Activated CD8-positive, alpha-beta memory T cell treated with anti-CD3 and anti-CD28 coated beads, Interleukin-2, amount 50 U/mL, for 1 hour (primary cell): ENCODE results near the gene ATXN2L.
"Not testable (repeated sequence)": the region's sequence is repeated elsewhere in the genome, so short reads cannot be mapped to it uniquely, and the experiment has no call there.

ENCODE experiments used
- DNase-seq: peaks from one replicate; pipeline ENCODE4 v3.0.0-alpha.2; 2020; ENCODE audit errors: extremely low read depth

ATXN2L gene

DNA sequence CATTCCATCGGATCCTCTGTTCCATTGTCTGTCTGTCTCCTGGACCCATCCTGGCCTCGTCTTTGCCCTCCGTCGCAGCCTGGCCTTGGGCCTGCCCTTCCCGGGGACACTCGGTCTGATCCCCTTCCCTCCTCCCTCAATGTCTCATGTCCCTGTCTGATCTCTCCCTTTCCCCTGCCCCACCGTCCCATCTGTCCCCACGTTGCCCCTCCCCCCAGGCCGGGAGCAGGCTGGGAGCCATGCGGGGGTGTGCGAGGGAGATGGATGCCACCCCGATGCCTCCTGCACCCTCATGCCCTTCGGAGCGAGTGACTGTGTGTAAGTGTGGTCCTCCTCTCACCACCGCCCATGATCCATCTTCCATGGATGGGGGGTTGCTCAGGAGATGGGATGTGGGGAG is 50.2 kb downstream of the ATXN2L start:
- no peak for DNase-seq

DNA sequence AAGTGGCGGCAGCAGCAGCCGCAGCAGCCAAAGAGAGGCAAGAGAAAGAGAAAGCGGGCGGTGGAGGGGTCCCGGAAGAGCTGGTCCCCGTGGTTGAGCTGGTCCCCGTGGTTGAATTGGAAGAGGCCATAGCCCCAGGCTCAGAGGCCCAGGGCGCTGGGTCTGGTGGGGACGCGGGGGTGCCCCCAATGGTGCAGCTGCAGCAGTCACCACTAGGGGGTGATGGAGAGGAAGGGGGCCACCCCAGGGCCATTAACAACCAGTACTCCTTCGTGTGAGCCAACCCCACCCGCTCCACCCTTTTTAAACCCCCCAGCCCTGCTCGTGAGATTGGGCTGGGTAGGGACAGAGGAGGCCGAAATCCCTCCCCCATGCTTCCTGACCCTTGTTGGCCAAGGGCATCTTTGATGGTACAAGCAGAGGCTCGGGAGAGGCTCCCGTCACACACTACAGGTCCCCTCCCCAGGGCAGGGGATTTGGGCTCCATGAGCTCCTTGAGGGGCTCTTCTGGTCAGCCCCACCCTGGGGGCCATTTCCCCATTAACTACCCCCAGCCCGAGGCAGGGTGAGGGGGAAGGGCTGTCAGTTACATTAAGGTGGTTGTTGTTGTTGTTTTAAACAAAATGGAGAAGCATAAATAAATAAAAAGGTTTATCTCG is 50.9 kb downstream of the ATXN2L start:
- no peak for DNase-seq

DNA sequence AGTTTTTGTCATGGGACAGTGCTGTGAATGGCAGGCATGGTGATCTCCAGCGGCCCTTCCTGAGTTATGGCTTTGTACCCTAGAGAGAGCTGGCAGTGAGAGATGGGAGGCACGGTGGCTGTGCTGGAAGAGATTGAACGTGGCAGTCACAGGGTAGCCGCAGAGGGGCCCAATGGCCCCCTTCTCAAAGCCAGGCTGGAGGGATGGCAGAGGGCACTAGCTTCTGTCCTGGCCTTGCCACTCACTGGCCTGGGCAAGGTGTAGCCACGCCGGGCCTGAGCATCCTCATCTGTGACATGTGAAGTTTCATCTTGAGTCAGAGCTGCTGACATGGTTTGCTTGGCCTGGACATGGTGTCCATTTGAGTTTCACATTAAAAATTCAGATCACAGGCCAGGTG is 51.6 kb downstream of the ATXN2L start:
- no peak for DNase-seq

DNA sequence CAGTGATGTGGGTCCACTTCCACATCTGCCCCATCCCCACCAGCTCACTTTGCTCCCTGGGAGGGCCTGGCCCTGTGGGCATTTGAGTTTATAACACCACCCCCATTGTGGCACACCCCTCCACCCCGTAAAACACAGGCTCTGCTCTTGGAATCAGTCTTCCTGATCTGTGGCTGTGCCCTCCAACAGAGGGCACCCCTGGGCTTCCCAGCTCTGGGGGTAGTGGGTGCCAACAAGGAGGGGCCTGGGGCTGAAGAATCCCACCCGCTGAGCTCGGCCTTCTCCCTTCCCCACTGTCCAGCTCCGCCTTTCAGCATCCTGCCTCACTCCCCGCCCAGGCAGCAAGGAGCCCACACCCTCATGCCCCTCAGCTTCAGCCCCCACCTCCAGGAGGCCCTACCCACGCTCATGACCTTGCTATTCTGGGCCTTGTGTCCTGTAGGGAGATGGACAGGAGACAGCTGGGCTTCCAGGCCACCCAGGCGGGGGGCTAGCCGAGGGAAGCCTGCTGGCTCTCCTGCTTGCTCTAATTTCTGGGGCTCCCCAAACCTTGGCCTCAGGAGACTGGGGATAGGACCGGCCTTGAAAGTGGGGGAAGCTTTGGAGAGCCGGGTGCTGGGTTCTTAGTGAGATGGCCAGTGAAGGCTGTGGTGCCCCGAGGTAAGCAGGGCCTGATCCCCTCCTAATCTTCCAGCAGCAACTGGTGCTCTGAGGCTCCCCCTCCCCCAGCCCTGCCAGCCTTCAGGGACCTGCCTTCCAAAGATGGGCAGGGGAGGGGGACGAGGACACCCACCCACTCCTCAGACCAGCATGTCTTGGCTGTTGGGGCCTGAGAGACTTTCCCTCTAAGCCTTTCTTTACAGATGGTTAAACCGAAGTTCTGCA is 52.6 kb downstream of the ATXN2L start:
- DNase-seq: no peak

DNA sequence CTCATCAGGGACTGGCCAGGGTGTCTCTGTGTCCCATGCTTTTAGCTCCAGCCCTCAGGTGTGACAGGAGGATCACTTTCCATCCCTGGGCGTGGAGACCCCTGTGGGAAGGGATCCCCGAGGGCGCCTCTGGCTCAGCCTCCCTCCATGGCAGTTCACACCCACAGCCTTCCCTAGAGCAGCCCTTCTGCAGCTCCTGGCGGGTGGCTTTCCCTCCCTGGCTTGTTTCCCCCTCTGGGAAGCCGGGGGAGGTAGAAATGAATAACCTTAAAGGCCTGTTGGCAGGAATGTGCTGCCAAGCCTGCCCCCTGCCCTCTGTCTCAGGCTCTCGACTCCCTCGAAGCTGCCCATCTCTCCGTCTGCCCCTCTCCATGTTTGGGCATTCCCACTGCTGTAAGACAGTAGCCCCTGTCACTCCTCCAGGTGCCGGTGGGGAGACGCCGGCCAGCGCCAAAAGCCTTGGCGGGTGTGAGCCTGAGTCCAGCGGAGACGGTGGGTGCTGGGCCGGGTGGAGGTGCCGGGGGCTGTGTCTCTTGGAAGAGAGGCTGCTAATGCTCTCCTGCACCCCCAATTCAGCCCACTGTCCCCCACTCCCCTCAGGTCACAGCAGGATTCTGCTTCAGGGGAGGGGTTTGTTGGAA is 53.3 kb downstream of the ATXN2L start:
- no peak for DNase-seq

- no peak for DNase-seq
These were observed 54.3 kb downstream of the ATXN2L start for GRCh38 chr16:28876973-28877654.

DNA sequence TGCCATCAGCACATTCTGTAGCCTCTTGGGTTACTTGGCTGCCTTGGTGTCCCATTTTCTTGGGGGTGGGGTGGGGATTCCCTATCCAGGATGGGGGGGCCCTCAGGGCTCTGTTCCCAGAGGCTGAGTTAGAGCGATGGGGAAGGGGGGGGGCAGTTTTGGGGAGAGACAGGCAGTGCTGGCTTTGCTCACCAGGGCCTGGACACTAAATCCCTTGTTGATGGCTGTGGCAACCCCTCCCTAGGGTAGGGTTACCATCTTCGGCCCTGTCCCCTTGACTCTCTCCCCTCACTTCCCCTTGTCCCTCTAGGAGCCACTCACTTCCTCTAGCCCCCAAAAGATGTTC is 54.8 kb downstream of the ATXN2L start:
- no peak for DNase-seq

- no peak for DNase-seq
These were observed 55.5 kb downstream of the ATXN2L start, which contains the start of gene ATP2A1 for GRCh38 chr16:28878083-28878926. Gene ATP2A1 (plus strand): TSS chr16:28878488. CDS start chr16:28878672, 184 bp downstream.

GRCh38 chr16:28879261-28879840 is 56.6 kb downstream of the ATXN2L start:
- DNase-seq: no peak

DNA sequence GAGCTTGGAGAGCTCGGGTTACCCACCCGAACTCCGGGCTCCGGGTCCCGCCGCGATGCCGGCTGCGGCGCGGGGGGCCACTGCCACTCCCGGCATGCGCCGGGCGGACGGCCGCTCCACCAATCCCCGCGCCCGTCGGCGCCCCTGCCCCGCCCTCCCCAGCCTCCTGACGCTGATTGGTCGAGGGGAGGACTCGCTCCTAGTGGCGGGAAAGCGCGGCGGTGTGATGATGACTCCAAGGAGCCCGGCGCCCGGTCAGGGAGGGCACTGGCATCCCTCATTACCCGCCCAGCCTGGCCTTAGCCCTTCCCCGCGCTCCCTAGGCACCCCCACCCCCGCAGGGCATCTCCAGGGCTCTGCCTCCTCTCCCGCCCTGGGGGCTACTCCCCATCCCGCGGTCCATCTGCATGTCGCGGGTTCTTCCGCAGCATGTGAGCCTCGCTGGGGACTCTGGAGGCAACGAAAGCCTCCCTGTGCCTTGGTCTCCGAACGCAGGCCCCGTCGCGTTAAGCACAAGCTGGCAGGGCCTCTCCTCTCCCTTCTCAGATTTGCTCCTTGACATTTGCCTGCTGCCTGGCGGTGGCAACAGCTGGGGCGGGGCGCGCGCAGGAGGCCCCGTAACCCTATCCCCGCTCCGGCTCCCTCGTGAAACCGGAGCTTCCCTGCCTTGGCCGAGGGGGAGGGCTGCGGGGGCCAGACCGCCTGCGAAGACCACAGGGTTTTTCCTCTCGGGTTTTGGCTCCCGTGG is 57.2 kb downstream of the ATXN2L start:
- DNase-seq: peak; percentile 62

DNA sequence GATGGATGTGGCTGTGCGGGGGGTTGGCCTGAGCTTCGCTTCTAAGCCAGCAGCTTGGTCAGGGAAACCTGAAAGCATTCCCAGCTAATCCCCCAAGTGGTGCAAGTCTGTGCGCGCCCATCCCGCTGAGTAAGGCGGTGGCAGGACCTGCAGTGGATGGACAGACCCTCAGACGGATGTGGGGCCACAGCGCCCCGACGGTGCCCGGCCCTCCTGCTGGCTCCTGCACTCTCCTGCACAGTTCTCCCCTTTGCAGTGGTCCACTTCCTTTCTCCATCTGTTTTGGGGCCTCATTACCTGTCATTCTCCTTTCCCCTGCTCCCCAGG is 57.8 kb downstream of the ATXN2L start:
- no peak for DNase-seq

DNA sequence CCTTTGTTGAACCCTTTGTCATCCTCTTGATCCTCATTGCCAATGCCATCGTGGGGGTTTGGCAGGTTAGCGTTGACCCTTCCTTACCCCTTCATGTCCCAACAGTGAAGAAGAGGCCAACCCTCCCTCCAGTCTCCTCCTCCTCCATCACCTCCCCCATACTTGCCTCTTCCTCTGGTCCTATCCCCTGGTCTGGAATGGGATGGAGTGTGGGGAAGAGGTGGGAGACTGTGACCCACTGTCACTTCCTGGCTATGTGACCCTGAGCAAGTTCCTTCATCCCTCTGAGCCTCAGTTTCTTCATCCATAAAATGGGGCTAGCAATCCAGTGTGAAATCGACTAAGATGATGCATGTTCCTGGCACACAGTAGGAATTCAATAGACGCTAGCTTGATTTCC is 58.2 kb downstream of the ATXN2L start:
- no peak for DNase-seq

GRCh38 chr16:28881565-28881964 is 58.8 kb downstream of the ATXN2L start:
- not testable (repeated sequence) for DNase-seq

GRCh38 chr16:28882551-28883160 is 59.9 kb downstream of the ATXN2L start:
- DNase-seq: no peak

DNA sequence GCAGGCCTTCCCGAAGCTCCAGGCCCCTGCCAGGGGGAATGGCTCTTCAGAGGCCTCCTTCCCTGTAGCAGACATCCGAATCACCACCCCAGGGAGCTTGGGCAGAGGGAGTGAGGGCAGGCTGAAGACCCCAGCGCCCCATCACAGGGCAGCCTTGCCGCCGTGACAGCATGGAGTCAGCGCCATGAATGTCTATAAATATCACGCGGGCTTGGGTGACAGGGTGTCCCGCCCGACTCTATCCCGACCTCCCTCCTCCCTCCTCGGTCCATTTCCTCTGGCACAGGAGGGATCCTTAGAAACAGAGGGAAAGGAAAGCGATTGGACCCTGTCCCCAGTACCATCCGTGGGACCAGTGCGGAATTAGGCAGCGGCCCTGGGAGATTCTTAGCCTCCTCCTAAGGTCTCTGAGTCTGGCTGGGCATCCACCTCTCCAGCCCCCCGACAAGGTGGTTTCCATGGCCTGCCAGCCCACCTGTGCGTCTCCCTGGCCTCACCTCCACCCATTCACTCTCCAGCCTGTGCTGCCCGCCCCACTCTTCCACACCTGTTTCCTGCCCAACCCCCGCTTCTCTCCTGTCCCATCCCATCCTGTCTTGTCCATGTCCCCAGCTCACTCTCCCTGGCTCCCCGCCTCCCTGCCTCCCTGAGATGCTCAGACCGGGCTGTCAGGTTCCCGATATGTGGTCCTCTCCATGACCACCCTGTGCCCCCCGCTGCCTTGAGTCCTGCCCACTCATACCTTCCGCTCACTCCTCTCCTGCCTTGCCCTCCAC is 60.6 kb downstream of the ATXN2L start:
- DNase-seq: no peak

DNA sequence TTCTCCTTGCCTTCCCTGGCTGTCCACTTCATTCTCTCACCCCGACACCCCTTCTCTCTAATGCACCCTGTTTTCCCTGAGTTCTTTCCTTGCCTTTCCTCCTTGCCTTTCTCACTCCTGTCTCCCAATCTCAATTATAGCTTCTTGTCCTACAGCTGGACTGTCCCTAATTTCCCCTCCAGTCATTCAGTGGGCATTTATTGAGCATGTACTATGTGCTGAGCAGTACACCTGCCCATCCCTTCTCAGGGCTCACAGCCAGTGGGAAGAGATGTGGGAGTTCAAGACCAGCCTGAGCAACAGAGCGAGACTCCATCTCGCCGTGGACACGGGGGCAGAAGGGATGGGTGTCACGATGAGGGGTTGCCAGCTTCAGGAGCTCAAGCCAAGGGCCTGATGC is 61.2 kb downstream of the ATXN2L start:
- no peak for DNase-seq
